ENCODE results near the gene HTR3D. TPM values are rescaled to one million over a fixed set of nuclear protein-coding genes. Genes with fewer than 3 reads are reported as not detected.
A peak's percentile ranks its signal among the peaks of the same experiment; 100 is the strongest.
"Not testable (repeated sequence)": the region's sequence is repeated elsewhere in the genome, so short reads cannot be mapped to it uniquely, and the experiment has no call there.

The HTR3D gene
- total RNA-seq, 2 donors from 2014 or later: not detected

DNA sequence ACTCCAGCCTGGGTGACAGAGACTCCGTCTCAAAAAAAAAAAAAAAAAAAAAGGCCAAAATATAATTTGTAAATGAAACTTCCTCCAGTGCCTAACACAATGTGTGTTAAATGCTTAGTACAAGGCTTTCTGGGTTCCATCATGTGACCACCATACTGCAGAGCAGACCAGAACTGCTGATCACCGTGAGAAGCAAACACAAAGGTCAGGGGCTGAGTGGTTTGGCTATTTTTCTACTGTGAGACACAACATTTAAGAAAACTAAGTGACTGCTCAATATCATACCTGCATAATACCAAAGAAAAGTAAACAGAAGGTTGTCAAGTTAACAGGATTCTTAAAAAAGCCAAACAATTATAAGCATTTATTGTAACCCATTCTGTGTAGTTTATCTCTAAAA lies 27.1 kb upstream of the HTR3D start:
- no peak for DNase-seq (ENCODE audit: low spot score)
- Histone ChIP-seq H3K4me1 (peaks cover 0 to 51% of the 10 kb centered on the region in 2 donors), H3K36me3 (peaks cover 14% of the 10 kb centered on the region), H3K9me3 (no peaks in the 10 kb centered on the region), H3K27me3 (no peaks in the 10 kb centered on the region), H3K27ac (peak overlapping the region in 1 of 2 donors; percentile 17), H3K4me3 (no peak overlapping the region)
- TF ChIP-seq, protein P1, sequence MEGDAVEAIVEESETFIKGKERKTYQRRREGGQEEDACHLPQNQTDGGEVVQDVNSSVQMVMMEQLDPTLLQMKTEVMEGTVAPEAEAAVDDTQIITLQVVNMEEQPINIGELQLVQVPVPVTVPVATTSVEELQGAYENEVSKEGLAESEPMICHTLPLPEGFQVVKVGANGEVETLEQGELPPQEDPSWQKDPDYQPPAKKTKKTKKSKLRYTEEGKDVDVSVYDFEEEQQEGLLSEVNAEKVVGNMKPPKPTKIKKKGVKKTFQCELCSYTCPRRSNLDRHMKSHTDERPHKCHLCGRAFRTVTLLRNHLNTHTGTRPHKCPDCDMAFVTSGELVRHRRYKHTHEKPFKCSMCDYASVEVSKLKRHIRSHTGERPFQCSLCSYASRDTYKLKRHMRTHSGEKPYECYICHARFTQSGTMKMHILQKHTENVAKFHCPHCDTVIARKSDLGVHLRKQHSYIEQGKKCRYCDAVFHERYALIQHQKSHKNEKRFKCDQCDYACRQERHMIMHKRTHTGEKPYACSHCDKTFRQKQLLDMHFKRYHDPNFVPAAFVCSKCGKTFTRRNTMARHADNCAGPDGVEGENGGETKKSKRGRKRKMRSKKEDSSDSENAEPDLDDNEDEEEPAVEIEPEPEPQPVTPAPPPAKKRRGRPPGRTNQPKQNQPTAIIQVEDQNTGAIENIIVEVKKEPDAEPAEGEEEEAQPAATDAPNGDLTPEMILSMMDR (IDR thresholded peaks at IDR 0.05): no peak

DNA sequence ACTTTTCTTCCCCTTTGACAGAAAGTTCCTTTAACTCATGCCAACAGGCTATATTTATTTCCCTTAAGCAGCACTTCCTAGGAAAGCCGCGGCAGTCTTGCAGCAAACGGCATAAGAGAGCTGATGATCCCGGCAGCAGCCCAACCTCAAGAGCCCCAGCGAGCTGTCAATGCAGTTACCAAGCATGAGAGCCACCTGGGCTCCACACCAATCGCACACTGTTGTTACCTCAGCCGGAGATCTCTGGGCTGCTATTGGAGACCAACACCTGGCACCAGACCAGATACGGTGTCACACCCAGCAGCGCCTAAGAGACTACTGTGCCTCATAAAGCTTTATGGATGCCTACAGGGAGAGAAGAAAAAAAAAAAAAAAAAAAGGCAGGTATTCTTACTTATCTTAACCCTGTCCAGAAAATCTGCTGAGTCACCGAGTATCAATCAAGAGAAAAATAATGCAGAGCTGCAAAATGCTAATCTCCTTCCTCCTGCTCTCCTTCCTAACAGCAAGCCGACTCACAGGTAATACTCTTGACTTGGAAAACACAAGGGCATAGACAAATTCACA lies 25.5 kb upstream of the HTR3D start:
- peaks cover 0 to 51% of the 10 kb centered on the region in 2 donors for H3K4me1 ChIP-seq
- peak; percentile 59 for DNase-seq (ENCODE audit: low spot score)
- no peaks in the 10 kb centered on the region for H3K9me3 ChIP-seq
- peaks cover 19% of the 10 kb centered on the region for H3K36me3 ChIP-seq
- H3K27me3 ChIP-seq: no peaks in the 10 kb centered on the region
- peak overlapping the region in 1 of 2 donors; percentile 5 for H3K4me3 ChIP-seq
- TF ChIP-seq, protein P1 (IDR thresholded peaks at IDR 0.05): no peak
- peak overlapping the region; percentile 56 to 57 for H3K27ac ChIP-seq

DNA sequence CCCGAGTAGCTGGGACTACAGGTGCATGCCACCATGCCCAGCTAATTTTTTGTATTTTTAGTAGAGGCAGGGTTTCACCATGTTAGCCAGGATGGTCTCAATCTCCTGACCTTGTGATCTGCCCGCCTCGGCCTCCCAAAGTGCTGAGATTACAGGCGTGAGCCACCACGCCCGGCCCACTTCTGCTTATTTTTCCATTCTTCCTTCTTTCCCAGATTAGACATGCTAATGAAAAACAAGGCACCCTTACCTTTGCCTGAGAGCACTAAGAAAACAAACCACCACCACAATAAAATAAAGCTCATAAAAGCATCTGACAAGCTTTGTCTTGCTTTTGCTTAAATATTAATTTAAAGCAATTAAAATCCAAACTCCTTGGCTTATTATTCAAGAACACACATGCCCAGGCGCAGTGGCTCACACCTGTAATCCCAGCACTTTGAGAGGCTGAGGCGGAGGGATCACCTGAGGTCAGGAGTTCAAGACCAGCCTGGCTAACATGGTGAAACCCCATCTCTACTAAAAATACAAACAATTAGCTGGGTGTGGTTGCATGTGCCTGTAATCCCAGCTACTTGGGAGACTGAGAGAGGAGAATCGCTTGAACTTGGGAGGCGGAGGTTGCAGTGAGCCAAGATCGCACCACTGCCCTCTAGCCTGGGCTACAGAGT lies 24.3 kb upstream of the HTR3D start:
- peaks cover 26% of the 10 kb centered on the region for H3K36me3 ChIP-seq
- not testable (repeated sequence) for H3K4me3 ChIP-seq; DNase-seq (ENCODE audit: low spot score); H3K27ac ChIP-seq; H3K9me3 ChIP-seq; H3K27me3 ChIP-seq
- H3K4me1 ChIP-seq: peaks cover 0 to 41% of the 10 kb centered on the region in 2 donors

DNA sequence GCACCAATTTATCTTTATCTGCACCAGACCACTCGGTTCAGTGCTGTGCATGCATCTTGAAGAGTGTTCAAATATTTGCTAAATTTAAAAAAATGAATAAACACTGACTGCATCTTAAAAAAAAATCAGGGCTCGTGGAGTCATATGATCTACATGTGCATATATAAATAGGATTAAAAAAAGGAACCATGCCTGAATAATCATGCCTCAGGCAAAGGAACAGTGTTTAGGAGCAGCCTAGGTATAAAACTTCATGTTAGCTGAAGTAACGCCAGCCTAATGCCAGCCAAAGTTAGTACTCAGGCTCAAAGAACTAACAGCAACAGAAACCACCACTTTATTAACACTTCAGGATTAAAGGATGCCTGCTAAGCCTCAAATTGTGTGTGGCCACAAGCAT lies 23.4 kb upstream of the HTR3D start:
- no peak overlapping the region for H3K27ac ChIP-seq
- H3K4me1 ChIP-seq: peaks cover 0 to 36% of the 10 kb centered on the region in 2 donors
- H3K36me3 ChIP-seq: peaks cover 27% of the 10 kb centered on the region
- H3K9me3 ChIP-seq: no peaks in the 10 kb centered on the region
- TF ChIP-seq, protein P1 (IDR thresholded peaks at IDR 0.05): no peak
- no peak for DNase-seq (ENCODE audit: low spot score)
- H3K27me3 ChIP-seq: no peaks in the 10 kb centered on the region
- H3K4me3 ChIP-seq: no peak overlapping the region

DNA sequence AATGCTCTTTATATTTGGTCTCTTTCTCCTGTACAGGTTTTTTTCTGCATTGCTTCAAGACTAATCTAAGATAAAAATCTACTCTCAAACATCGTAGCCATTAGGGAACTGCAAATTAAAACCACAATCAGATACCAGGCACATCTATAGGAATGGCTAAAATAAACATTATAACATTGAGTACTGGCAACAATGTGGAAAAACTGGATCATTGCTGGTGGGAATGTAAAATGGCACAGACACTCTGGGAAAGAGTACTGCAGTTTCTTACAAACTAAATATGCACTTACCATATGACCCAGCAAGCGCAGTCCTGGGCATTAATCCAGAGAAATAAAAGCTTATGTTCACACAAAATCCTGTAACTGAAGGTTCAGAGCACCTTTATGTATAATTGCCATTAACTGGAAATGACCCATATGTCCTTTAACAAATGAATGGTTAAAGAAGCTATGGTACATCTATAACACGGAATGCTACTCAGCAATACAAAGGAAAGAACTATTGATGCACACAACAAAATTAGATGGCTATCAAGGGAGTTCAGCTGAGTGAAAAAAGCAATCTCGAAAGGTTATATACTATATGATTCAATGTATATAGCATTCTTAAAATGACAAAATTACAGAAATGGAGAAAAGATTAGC lies 20.2 kb upstream of the HTR3D start:
- no peak for DNase-seq (ENCODE audit: low spot score)
- Histone ChIP-seq H3K36me3 (peaks cover 37% of the 10 kb centered on the region), H3K27me3 (no peaks in the 10 kb centered on the region), H3K9me3 (no peaks in the 10 kb centered on the region), H3K4me3 (no peak overlapping the region), H3K27ac (no peak overlapping the region), H3K4me1 (peaks cover 0 to 12% of the 10 kb centered on the region in 2 donors)
- TF ChIP-seq, protein P1 (IDR thresholded peaks at IDR 0.05): no peak
